Esophagus squamous epithelium (tissue), 4 donors: ENCODE data around the gene SYT17.

Experiments used
- POLR2A ChIP-seq, 4 donors: fragments of 450-650 bp; IDR thresholded peaks; one replicate each; pipeline ENCODE4 v1.6.1; 2017; ENCODE audit warnings: antibody characterized with exemption in 4 of 4, mild to moderate bottlenecking in 4 of 4, moderate library complexity in 3 of 4
- TF ChIP-seq, protein P1 (sequence below), 6 experiments: fragments of 450-650 bp in 4 of 6; fragments of 200-600 bp in 2 of 6; sonication (generic) in 2 of 6; IDR thresholded peaks; one replicate each; pipeline ENCODE4 v1.5.1; 2016 to 2019; ENCODE audit warnings: antibody characterized with exemption in 6 of 6, mild to moderate bottlenecking in 4 of 6, moderate library complexity in 4 of 6

DNA sequence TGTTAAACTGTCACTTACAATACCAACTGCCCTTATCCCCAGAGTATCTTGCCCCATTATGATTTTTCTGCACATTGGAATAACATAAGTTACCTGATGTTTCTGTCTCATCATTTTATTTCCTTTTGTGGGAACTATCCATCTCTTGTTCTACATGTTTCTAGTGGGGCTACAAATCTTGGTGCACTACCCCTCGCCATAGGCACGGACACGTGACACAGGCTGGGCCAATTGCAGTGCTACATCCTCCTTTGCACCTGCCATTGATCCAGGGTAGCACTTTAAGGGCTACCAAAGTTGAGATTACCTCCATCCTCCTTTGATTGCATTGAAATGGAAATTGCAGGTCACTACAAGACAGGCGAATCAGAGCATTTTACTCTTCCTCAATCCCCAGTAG lies 14.2 kb upstream of the SYT17 start:
- TF ChIP-seq, protein P1, sequence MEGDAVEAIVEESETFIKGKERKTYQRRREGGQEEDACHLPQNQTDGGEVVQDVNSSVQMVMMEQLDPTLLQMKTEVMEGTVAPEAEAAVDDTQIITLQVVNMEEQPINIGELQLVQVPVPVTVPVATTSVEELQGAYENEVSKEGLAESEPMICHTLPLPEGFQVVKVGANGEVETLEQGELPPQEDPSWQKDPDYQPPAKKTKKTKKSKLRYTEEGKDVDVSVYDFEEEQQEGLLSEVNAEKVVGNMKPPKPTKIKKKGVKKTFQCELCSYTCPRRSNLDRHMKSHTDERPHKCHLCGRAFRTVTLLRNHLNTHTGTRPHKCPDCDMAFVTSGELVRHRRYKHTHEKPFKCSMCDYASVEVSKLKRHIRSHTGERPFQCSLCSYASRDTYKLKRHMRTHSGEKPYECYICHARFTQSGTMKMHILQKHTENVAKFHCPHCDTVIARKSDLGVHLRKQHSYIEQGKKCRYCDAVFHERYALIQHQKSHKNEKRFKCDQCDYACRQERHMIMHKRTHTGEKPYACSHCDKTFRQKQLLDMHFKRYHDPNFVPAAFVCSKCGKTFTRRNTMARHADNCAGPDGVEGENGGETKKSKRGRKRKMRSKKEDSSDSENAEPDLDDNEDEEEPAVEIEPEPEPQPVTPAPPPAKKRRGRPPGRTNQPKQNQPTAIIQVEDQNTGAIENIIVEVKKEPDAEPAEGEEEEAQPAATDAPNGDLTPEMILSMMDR (IDR thresholded peaks at IDR 0.05), result no peak
- TF ChIP-seq POLR2A (IDR thresholded peaks at IDR 0.05), result no peak
